Fibroblast of lung (primary cell): Measurements from ENCODE around the gene ETFA.
A peak's percentile ranks its signal among the peaks of the same experiment; 100 is the strongest.

Source experiments
- CTCF ChIP-seq, 2 donors: IDR thresholded peaks in 1 of 2; conservative IDR thresholded peaks in 1 of 2; 1 replicate in 1 of 2; 2 replicates in 1 of 2; pipeline ENCODE4 v1.5.1; 2011 to 2012; ENCODE audit warnings: low read length in 2 of 2, control low read depth in 1 of 2, inconsistent platforms in 1 of 2, low read depth in 1 of 2, mild to moderate bottlenecking in 1 of 2
- EZH2 ChIP-seq: IDR thresholded peaks from 2 replicates; pipeline ENCODE4 v1.5.1; 2012; ENCODE audit warnings: low read length, control low read depth, mild to moderate bottlenecking; ENCODE audit errors: missing control alignments

GRCh38 chr15:76345880-76346668 is 34.8 kb upstream of the ETFA start:
- TF ChIP-seq EZH2 = peak; percentile 84
- TF ChIP-seq CTCF (conservative IDR thresholded peaks at IDR 0.05 in 1 of 2, IDR thresholded peaks at IDR 0.05 in 1 of 2; ENCODE audit: low read depth in 1 of 2, low read length in 2 of 2) = no peak
